Measurements from ENCODE around the gene DENND2A. TPM values are rescaled to one million over a fixed set of nuclear protein-coding genes. Genes with fewer than 3 reads are reported as not detected.
A peak's percentile ranks its signal among the peaks of the same experiment; 100 is the strongest.

The DENND2A gene
- total RNA-seq, 1 experiment from 2014 or later: 10.0 TPM

DNA sequence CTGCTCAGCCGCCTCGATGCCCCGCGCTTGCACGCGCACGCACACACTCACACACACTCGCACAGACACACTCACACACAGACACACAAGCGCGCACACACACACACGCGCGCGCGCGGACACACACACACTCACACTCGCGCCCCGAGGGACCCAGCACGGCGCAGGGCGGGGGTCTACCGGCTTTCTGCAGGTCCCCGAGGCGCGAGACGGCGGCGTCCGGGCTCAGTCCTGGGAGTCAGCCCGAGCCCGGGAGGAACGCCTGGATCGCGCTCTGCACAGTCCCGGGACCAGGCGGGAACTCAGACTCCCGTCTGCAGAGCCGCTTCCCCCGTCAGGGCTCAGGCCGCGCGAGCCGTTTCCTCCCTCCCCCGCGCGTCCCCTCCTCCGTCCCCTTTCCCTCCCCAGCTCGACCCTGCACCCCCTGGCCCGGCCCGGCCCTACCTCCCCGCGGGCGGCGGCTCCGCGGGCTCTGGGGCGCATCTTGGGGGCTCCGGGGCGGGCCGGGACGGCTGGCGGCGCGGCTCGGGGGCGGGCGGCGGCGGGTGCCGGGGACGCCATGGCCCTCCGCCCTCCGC, 464 bp downstream of the DENND2A start:
- ChIA-PET POLR2A (interaction anchor here (0.6 to 1.1 kb wide), 3 partner anchors 98 to 175 kb away, joined by 4 to 7 read pairs (median 5); no protein-coding TSS in a partner anchor), CTCF (interaction anchor here (0.8 to 2.0 kb wide), 10 partner anchors 13 to 243 kb away, joined by 3 to 13 read pairs (median 4); no protein-coding TSS in a partner anchor)
- Mint-ChIP-seq H3K4me3 (peak overlapping the region; percentile 97), H3K4me1 (peaks cover 47% of the 10 kb centered on the region), H3K27me3 (ENCODE audit: low read depth) (peaks cover 41% of the 10 kb centered on the region), H3K9me3 (no peaks in the 10 kb centered on the region), H3K36me3 (no peaks in the 10 kb centered on the region), H3K27ac (peak overlapping the region; percentile 48; the same call in 1 of the 2 replicates)
- TF ChIP-seq, protein P1, sequence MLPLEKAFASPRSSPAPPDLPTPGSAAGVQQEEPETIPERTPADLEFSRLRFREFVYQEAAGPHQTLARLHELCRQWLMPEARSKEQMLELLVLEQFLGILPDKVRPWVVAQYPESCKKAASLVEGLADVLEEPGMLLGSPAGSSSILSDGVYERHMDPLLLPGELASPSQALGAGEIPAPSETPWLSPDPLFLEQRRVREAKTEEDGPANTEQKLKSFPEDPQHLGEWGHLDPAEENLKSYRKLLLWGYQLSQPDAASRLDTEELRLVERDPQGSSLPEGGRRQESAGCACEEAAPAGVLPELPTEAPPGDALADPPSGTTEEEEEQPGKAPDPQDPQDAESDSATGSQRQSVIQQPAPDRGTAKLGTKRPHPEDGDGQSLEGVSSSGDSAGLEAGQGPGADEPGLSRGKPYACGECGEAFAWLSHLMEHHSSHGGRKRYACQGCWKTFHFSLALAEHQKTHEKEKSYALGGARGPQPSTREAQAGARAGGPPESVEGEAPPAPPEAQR (CRISPR knock-in tag; IDR thresholded peaks at IDR 0.05): no peak
- TF ChIP-seq, protein P2, sequence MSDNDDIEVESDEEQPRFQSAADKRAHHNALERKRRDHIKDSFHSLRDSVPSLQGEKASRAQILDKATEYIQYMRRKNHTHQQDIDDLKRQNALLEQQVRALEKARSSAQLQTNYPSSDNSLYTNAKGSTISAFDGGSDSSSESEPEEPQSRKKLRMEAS (CRISPR knock-in tag; IDR thresholded peaks at IDR 0.05): peak; percentile 42; the same call in 1 of the 2 replicates
- TF ChIP-seq, protein P3, sequence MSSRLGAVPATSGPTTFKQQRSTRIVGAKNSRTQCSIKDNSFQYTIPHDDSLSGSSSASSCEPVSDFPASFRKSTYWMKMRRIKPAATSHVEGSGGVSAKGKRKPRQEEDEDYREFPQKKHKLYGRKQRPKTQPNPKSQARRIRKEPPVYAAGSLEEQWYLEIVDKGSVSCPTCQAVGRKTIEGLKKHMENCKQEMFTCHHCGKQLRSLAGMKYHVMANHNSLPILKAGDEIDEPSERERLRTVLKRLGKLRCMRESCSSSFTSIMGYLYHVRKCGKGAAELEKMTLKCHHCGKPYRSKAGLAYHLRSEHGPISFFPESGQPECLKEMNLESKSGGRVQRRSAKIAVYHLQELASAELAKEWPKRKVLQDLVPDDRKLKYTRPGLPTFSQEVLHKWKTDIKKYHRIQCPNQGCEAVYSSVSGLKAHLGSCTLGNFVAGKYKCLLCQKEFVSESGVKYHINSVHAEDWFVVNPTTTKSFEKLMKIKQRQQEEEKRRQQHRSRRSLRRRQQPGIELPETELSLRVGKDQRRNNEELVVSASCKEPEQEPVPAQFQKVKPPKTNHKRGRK (CRISPR knock-in tag; IDR thresholded peaks at IDR 0.05; ENCODE audit: borderline replicate concordance): no peak
- TF ChIP-seq KAT7 (CRISPR knock-in tag; IDR thresholded peaks at IDR 0.05; ENCODE audit: borderline replicate concordance) (0 out of 2 replicates have a peak, but pooled peaks have one; percentile 11), ZNF423 (CRISPR knock-in tag; IDR thresholded peaks at IDR 0.05) (no peak)
- TF ChIP-seq, protein P4, sequence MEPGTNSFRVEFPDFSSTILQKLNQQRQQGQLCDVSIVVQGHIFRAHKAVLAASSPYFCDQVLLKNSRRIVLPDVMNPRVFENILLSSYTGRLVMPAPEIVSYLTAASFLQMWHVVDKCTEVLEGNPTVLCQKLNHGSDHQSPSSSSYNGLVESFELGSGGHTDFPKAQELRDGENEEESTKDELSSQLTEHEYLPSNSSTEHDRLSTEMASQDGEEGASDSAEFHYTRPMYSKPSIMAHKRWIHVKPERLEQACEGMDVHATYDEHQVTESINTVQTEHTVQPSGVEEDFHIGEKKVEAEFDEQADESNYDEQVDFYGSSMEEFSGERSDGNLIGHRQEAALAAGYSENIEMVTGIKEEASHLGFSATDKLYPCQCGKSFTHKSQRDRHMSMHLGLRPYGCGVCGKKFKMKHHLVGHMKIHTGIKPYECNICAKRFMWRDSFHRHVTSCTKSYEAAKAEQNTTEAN (CRISPR knock-in tag; IDR thresholded peaks at IDR 0.05): peak; percentile 96
- TF ChIP-seq, protein P5, sequence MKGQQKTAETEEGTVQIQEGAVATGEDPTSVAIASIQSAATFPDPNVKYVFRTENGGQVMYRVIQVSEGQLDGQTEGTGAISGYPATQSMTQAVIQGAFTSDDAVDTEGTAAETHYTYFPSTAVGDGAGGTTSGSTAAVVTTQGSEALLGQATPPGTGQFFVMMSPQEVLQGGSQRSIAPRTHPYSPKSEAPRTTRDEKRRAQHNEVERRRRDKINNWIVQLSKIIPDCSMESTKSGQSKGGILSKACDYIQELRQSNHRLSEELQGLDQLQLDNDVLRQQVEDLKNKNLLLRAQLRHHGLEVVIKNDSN (CRISPR knock-in tag; IDR thresholded peaks at IDR 0.05): 0 out of 2 replicates have a peak, but pooled peaks have one; percentile 26
- ATAC-seq: peak; percentile 42
- DNase-seq (ENCODE audit: low spot score): peak; percentile 65

DNA sequence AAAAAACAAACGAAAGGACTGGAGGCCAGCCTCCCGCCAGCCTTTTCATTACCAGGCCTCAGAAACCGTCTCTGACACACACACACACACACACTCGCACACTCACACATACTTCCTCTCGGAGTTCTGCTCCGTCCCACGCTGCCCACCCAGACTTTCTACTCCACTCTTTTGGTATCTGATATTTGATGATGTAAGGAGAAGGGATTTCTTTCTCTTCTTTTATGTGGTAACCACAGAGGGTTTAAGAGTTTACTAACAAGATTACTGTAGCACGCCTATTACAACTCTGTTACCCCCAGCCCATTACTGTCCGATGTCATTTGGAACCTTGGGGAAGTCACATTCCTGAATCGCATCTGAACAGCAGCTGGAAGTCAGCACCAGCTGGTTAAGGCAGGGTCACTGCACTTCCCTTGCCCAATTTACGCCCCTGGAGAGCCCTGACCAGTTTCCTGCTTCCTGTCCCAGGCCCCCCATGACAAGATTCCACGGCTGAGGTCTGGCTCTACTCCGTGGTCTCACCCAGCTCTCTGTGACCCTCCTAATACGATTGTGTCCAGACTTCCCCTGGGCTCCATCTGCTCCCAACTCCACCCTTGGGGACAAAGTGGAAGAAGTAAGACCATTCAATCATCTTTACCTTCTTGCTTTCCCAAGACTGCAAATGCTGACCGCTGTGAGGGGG, 1.1 kb downstream of the DENND2A start:
- TF ChIP-seq, protein P6, sequence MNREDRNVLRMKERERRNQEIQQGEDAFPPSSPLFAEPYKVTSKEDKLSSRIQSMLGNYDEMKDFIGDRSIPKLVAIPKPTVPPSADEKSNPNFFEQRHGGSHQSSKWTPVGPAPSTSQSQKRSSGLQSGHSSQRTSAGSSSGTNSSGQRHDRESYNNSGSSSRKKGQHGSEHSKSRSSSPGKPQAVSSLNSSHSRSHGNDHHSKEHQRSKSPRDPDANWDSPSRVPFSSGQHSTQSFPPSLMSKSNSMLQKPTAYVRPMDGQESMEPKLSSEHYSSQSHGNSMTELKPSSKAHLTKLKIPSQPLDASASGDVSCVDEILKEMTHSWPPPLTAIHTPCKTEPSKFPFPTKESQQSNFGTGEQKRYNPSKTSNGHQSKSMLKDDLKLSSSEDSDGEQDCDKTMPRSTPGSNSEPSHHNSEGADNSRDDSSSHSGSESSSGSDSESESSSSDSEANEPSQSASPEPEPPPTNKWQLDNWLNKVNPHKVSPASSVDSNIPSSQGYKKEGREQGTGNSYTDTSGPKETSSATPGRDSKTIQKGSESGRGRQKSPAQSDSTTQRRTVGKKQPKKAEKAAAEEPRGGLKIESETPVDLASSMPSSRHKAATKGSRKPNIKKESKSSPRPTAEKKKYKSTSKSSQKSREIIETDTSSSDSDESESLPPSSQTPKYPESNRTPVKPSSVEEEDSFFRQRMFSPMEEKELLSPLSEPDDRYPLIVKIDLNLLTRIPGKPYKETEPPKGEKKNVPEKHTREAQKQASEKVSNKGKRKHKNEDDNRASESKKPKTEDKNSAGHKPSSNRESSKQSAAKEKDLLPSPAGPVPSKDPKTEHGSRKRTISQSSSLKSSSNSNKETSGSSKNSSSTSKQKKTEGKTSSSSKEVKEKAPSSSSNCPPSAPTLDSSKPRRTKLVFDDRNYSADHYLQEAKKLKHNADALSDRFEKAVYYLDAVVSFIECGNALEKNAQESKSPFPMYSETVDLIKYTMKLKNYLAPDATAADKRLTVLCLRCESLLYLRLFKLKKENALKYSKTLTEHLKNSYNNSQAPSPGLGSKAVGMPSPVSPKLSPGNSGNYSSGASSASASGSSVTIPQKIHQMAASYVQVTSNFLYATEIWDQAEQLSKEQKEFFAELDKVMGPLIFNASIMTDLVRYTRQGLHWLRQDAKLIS (CRISPR knock-in tag; IDR thresholded peaks at IDR 0.05; ENCODE audit: borderline replicate concordance): no peak
- TF ChIP-seq GTF2I (CRISPR knock-in tag; conservative IDR thresholded peaks at IDR 0.05) (no peak), SMAD3 (CRISPR knock-in tag; IDR thresholded peaks at IDR 0.05; ENCODE audit: borderline replicate concordance) (no peak), TEAD1 (CRISPR knock-in tag; IDR thresholded peaks at IDR 0.05) (no peak), TP53 (CRISPR knock-in tag; IDR thresholded peaks at IDR 0.05) (no peak)
- Mint-ChIP-seq H3K27ac (peak overlapping the region; percentile 48; the same call in 1 of the 2 replicates), H3K4me3 (peak overlapping the region; percentile 97), H3K36me3 (no peaks in the 10 kb centered on the region), H3K27me3 (ENCODE audit: low read depth) (peaks cover 41% of the 10 kb centered on the region), H3K4me1 (peaks cover 47% of the 10 kb centered on the region), H3K9me3 (no peaks in the 10 kb centered on the region)
- ChIA-PET CTCF (interaction anchor here (0.6 to 2.1 kb wide), 4 partner anchors 14 to 577 kb away, joined by 3 to 8 read pairs (median 4); no protein-coding TSS in a partner anchor), POLR2A (interaction anchor here (0.6 kb wide), 1 partner anchor 175 kb away, joined by 4 read pairs; no protein-coding TSS in a partner anchor)
- DNase-seq (ENCODE audit: low spot score) (no peak), ATAC-seq (no peak)
